HL-60 (cell line): ENCODE data around the gene EMC8.

Source experiments
- DNase-seq, 2 experiments: peaks; one replicate each; pipeline ENCODE4 v3.0.0-alpha.2; 2010 to 2020; ENCODE audit warnings: low read depth in 1 of 2, low spot score in 1 of 2
- H3K27ac ChIP-seq: fragments of 250-450 bp; sonication (Bioruptor Pico); replicated peaks from 2 replicates; pipeline ENCODE4 v1.5.1; 2020; ENCODE audit warnings: mild to moderate bottlenecking, moderate library complexity
- H3K27me3 ChIP-seq: fragments of 250-450 bp; sonication (Bioruptor Pico); 2 replicates; pipeline ENCODE4 v1.5.1; 2021; ENCODE audit warnings: mild to moderate bottlenecking, moderate library complexity; ENCODE audit not compliant: insufficient read depth, poor library complexity, severe bottlenecking
- H3K4me3 ChIP-seq: replicated peaks from 2 replicates; pipeline ENCODE4 v1.5.1; 2011; ENCODE audit warnings: mild to moderate bottlenecking, control low read depth, low read length; ENCODE audit not compliant: insufficient read depth
- GABPA ChIP-seq: IDR thresholded peaks from 2 replicates; pipeline ENCODE4 v1.6.1; 2012; ENCODE audit warnings: low read depth
- POLR2AphosphoS5 ChIP-seq: IDR thresholded peaks from 2 replicates; pipeline ENCODE4 v1.6.1; 2012; ENCODE audit warnings: low read depth
- SPI1 ChIP-seq: IDR thresholded peaks from 2 replicates; pipeline ENCODE4 v1.6.1; 2012; ENCODE audit warnings: low read depth, mild to moderate bottlenecking, borderline replicate concordance
- TF ChIP-seq, protein P1 (sequence below): IDR thresholded peaks from 2 replicates; pipeline ENCODE4 v1.6.1; 2012; ENCODE audit warnings: low read depth; ENCODE audit not compliant: insufficient replicate concordance
- TF ChIP-seq, protein P2 (sequence below): IDR thresholded peaks from one replicate; pipeline ENCODE4 v1.5.1; 2011; ENCODE audit warnings: low read length, control low read depth, inconsistent platforms; ENCODE audit not compliant: insufficient read depth

EMC8 gene

DNA sequence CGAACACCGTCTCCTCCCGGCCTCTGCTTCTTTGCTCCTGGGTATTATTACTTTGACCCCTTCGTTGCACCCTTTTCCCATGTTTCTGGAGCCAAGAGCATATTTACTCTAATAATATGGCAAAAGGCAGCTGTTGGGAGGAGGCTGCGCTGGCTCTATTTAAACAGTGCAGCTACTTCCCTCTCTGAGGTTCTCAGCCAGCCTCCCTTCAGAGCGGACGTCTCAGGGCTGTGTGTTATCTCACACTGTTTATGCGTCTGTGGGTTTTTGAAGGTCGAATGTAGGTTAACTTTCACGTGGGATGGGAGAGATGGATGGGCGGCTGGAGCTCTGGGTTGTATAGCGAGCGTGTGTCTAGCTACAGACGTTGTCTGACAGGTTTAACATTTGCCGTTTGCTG is 45.4 kb upstream of the EMC8 start:
- DNase-seq: peak in 1 of 2 experiments; percentile 28
- TF ChIP-seq GABPA (no peak), POLR2AphosphoS5 (no peak), SPI1 (no peak)
- TF ChIP-seq, protein P1, sequence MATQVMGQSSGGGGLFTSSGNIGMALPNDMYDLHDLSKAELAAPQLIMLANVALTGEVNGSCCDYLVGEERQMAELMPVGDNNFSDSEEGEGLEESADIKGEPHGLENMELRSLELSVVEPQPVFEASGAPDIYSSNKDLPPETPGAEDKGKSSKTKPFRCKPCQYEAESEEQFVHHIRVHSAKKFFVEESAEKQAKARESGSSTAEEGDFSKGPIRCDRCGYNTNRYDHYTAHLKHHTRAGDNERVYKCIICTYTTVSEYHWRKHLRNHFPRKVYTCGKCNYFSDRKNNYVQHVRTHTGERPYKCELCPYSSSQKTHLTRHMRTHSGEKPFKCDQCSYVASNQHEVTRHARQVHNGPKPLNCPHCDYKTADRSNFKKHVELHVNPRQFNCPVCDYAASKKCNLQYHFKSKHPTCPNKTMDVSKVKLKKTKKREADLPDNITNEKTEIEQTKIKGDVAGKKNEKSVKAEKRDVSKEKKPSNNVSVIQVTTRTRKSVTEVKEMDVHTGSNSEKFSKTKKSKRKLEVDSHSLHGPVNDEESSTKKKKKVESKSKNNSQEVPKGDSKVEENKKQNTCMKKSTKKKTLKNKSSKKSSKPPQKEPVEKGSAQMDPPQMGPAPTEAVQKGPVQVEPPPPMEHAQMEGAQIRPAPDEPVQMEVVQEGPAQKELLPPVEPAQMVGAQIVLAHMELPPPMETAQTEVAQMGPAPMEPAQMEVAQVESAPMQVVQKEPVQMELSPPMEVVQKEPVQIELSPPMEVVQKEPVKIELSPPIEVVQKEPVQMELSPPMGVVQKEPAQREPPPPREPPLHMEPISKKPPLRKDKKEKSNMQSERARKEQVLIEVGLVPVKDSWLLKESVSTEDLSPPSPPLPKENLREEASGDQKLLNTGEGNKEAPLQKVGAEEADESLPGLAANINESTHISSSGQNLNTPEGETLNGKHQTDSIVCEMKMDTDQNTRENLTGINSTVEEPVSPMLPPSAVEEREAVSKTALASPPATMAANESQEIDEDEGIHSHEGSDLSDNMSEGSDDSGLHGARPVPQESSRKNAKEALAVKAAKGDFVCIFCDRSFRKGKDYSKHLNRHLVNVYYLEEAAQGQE: no peak
- TF ChIP-seq, protein P2, sequence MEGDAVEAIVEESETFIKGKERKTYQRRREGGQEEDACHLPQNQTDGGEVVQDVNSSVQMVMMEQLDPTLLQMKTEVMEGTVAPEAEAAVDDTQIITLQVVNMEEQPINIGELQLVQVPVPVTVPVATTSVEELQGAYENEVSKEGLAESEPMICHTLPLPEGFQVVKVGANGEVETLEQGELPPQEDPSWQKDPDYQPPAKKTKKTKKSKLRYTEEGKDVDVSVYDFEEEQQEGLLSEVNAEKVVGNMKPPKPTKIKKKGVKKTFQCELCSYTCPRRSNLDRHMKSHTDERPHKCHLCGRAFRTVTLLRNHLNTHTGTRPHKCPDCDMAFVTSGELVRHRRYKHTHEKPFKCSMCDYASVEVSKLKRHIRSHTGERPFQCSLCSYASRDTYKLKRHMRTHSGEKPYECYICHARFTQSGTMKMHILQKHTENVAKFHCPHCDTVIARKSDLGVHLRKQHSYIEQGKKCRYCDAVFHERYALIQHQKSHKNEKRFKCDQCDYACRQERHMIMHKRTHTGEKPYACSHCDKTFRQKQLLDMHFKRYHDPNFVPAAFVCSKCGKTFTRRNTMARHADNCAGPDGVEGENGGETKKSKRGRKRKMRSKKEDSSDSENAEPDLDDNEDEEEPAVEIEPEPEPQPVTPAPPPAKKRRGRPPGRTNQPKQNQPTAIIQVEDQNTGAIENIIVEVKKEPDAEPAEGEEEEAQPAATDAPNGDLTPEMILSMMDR: no peak
- Histone ChIP-seq H3K27me3 (no peaks in the 10 kb centered on the region), H3K4me3 (no peak overlapping the region), H3K27ac (no peak overlapping the region)

DNA sequence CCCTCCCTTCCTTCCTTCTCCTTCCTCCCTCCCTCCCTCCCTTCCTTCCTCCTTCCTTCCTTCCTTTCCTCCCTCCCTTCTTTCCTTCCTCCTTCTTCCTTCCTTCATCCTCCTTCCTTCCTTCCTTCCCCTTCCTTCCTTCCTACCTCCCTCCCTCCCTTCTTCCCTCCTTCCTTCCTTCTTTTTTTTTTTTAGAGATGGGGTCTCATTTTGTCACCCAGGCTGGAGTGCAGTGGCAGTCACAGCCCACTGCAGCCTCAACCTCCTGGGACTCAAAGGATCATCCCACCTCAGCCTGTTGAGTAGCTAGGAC is 44.8 kb upstream of the EMC8 start:
- Histone ChIP-seq H3K27ac (no peak overlapping the region), H3K4me3 (no peak overlapping the region), H3K27me3 (no peaks in the 10 kb centered on the region)
- no peak for DNase-seq
- TF ChIP-seq GABPA (no peak), POLR2AphosphoS5 (no peak), SPI1 (no peak)
- TF ChIP-seq, protein P1: no peak
- TF ChIP-seq, protein P2: no peak

DNA sequence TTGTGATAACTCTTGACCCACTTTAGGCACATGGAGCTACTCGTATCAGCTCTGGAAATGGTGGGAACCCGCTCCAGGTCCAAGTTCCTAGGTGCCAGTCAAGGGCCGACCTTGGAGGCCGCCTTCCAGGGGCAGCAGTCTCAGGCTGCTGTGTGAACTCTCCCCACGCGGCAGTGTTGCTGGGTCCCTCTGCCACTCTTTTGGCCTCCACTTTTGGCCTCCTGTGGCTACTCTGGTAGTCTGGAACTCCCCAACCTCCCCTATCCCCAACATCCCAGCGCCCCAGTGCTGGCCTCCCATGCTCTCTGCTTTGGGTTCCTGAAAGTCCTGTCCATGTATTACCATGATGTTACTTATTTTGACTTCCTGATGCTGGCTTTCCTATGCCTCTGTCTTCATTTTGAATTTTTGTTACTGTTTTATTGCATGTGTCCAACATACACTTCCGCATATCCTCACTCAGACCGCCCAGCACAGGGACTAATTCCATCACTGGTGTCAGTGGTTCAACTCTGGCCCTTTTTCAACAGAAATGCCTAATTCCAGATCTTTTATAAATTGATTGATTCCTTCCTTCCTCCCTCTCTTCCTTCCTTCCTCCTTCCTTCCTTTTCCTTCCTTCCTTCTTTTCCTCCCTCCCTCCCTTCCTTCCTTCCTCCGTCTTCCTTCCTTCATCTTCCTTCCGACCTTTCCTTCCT is 44.3 kb upstream of the EMC8 start:
- Histone ChIP-seq H3K4me3 (no peak overlapping the region), H3K27ac (no peak overlapping the region), H3K27me3 (no peaks in the 10 kb centered on the region)
- TF ChIP-seq GABPA: no peak
- TF ChIP-seq SPI1: no peak
- TF ChIP-seq, protein P1: no peak
- TF ChIP-seq, protein P2: no peak
- TF ChIP-seq POLR2AphosphoS5: no peak
- DNase-seq: no peak
